SK-N-SH (cell line): ENCODE results near the gene SOX10. TPM values are rescaled to one million over a fixed set of nuclear protein-coding genes. Genes with fewer than 3 reads are reported as not detected.

Experiments used
- CTCF ChIA-PET: fragments of 300-600, 350-600 bp; formaldehyde crosslinking; extraction: SDS; loops from one replicate; lab custom pipeline; 2021; lab: Yijun Ruan, JAX
- POLR2A ChIA-PET: fragments of 350-600 bp; sonication (Branson Sonifier 250); formaldehyde crosslinking; extraction: SDS; loops from one replicate; lab custom pipeline; 2020; ENCODE audit warnings: antibody characterized with exemption, inconsistent platforms; lab: Yijun Ruan, JAX
- DNase-seq: peaks from one replicate; pipeline ENCODE4 v3.0.0; 2012
- H2AFZ ChIP-seq: fragments of 200-600 bp; sonication (generic); 2 replicates; pipeline ENCODE4 v1.8.1; 2016; ENCODE audit warnings: antibody characterized with exemption, mild to moderate bottlenecking, low read depth
- H3F3A ChIP-seq: fragments of 200-600 bp; sonication (generic); replicated peaks from 2 replicates; pipeline ENCODE3; 2016; ENCODE audit warnings: antibody characterized with exemption, mild to moderate bottlenecking; ENCODE audit not compliant: insufficient read depth
- H3K27ac ChIP-seq, 2 experiments: fragments of 200-500 bp in 1 of 2; fragments of 200-600 bp in 1 of 2; sonication (Bioruptor generic) in 1 of 2; sonication (generic), shearing (Covaris generic) in 1 of 2; 2 replicates each; pipeline versions ENCODE4 v1.5.1 to v1.6.1; 2014 to 2016; ENCODE audit warnings: low read depth in 2 of 2, inconsistent platforms in 1 of 2, low read length in 1 of 2, mild to moderate bottlenecking in 1 of 2, mixed read lengths in 1 of 2
- H3K27me3 ChIP-seq: fragments of 200-600 bp; sonication (generic), shearing (Covaris generic); 2 replicates; pipeline ENCODE4 v1.6.1; 2016; ENCODE audit warnings: mixed run types; ENCODE audit not compliant: insufficient read depth
- H3K36me3 ChIP-seq, 2 experiments: fragments of 200-500 bp in 1 of 2; fragments of 200-600 bp in 1 of 2; sonication (Bioruptor generic) in 1 of 2; sonication (generic) in 1 of 2; replicated peaks in 1 of 2; 2 replicates each; pipeline versions ENCODE3 to v1.5.1; 2014 to 2016; ENCODE audit warnings: low read length in 1 of 2, mild to moderate bottlenecking in 1 of 2; ENCODE audit not compliant: insufficient read depth in 2 of 2, control insufficient read depth in 1 of 2
- H3K4me1 ChIP-seq, 2 experiments: fragments of 200-500 bp in 1 of 2; fragments of 200-600 bp in 1 of 2; sonication (Bioruptor generic) in 1 of 2; sonication (generic), shearing (Covaris generic) in 1 of 2; 2 replicates each; pipeline versions ENCODE4 v1.5.1 to v1.6.1; 2014 to 2016; ENCODE audit warnings: low read depth in 1 of 2, low read length in 1 of 2, mixed run types in 1 of 2; ENCODE audit not compliant: insufficient read depth in 2 of 2, control insufficient read depth in 1 of 2
- H3K4me2 ChIP-seq: fragments of 200-600 bp; sonication (generic), shearing (Covaris generic); 2 replicates; pipeline ENCODE4 v1.6.1; 2017; ENCODE audit warnings: mixed run types
- H3K4me3 ChIP-seq, 2 experiments: fragments of 200-500 bp in 1 of 2; fragments of 200-600 bp in 1 of 2; sonication (Bioruptor generic) in 1 of 2; sonication (generic), shearing (Covaris generic) in 1 of 2; 2 replicates each; pipeline versions ENCODE4 v1.5.1 to v1.8.1; 2014 to 2016; ENCODE audit warnings: low read depth in 2 of 2, inconsistent platforms in 1 of 2, low read length in 1 of 2, mild to moderate bottlenecking in 1 of 2, mixed read lengths in 1 of 2, moderate library complexity in 1 of 2
- H3K79me2 ChIP-seq: fragments of 200-600 bp; sonication (generic); 2 replicates; pipeline ENCODE4 v1.8.1; 2017; ENCODE audit warnings: mild to moderate bottlenecking; ENCODE audit not compliant: insufficient read depth
- H3K9ac ChIP-seq: fragments of 200-600 bp; sonication (generic); 2 replicates; pipeline ENCODE4 v1.6.1; 2017; ENCODE audit warnings: mixed run types
- H3K9me2 ChIP-seq: fragments of 200-600 bp; sonication (generic); 2 replicates; pipeline ENCODE4 v1.6.1; 2017; ENCODE audit warnings: mixed run types
- H3K9me3 ChIP-seq: fragments of 200-600 bp; sonication (generic); 2 replicates; pipeline ENCODE4 v1.6.1; 2017; ENCODE audit warnings: mixed run types, mild to moderate bottlenecking, moderate library complexity
- H4K20me1 ChIP-seq: fragments of 200-600 bp; sonication (generic); 2 replicates; pipeline ENCODE4 v1.6.1; 2017; ENCODE audit warnings: mild to moderate bottlenecking, mixed run types; ENCODE audit not compliant: insufficient read depth
- CTCF ChIP-seq: fragments of 200-600 bp; sonication (generic); IDR thresholded peaks from 2 replicates; pipeline ENCODE4 v1.6.1; 2017; ENCODE audit warnings: antibody characterized with exemption, mild to moderate bottlenecking, moderate library complexity
- FOXJ3 ChIP-seq: sonication (generic); formaldehyde crosslinking; IDR thresholded peaks from 2 replicates; pipeline ENCODE4 v1.5.1; 2020; ENCODE audit warnings: mild to moderate bottlenecking, missing genetic modification reagents
- GATA2 ChIP-seq: sonication (generic); formaldehyde crosslinking; IDR thresholded peaks from 2 replicates; pipeline ENCODE4 v1.5.0; 2020; ENCODE audit warnings: mild to moderate bottlenecking, missing genetic modification reagents
- MEF2A ChIP-seq: IDR thresholded peaks from 2 replicates; pipeline ENCODE4 v1.4.0; 2012; ENCODE audit warnings: low read depth, borderline replicate concordance
- RAD21 ChIP-seq: IDR thresholded peaks from 2 replicates; pipeline ENCODE4 v1.6.1; 2012; ENCODE audit warnings: mild to moderate bottlenecking, low read length
- SMC3 ChIP-seq: IDR thresholded peaks from 2 replicates; pipeline ENCODE4 v1.6.1; 2012; ENCODE audit warnings: low read depth, low read length, improper control_type of control experiment
- TCF12 ChIP-seq: IDR thresholded peaks from 2 replicates; pipeline ENCODE4 v1.4.0; 2012
- USF2 ChIP-seq: fragments of 150-350 bp; IDR thresholded peaks from 2 replicates; pipeline ENCODE4 v1.6.1; 2017; ENCODE audit warnings: antibody characterized with exemption, low read length, low read depth, borderline replicate concordance
- WGBS: methylation state at CpG from one replicate; pipeline ENCODE4 v1.1.6; 2017; ENCODE audit warnings: low lambda C conversion rate; 5-methylcytosine and 5-hydroxymethylcytosine counted together
- polyA plus RNA-seq, 3 experiments: library from polyadenylated mRNA; depleted of rRNA; stranded (reverse); fragments of >200 nt; gene quantifications; 2 replicates each; pipeline ENCODE4 v1.2.3, GENCODE V29; 2012

The SOX10 gene
- polyA plus RNA-seq, 1 of the 3 experiments (the other 2 are of a cell fraction): not detected

GRCh38 chr22:37930952-37931440 lies 53.4 kb downstream of the SOX10 start:
- Histone ChIP-seq H3K9me2 (no peaks in the 10 kb centered on the region), H4K20me1 (peaks cover 8% of the 10 kb centered on the region; the same call in 1 of the 2 replicates), H3K9me3 (no peaks in the 10 kb centered on the region), H3K79me2 (no peaks in the 10 kb centered on the region; the same call in 1 of the 2 replicates), H2AFZ (no peak overlapping the region), H3K36me3 (peaks cover 21 to 30% of the 10 kb centered on the region in 2 experiments), H3K9ac (no peak overlapping the region), H3K27ac (no peak overlapping the region), H3K4me1 (peaks cover 6 to 7% of the 10 kb centered on the region in 2 experiments; a peak in 3 of 4 replicates), H3K4me3 (no peak overlapping the region), H3F3A (peaks cover 14% of the 10 kb centered on the region), H3K27me3 (no peaks in the 10 kb centered on the region), H3K4me2 (no peak overlapping the region)
- DNase-seq: no peak
- POLR2A ChIA-PET: interaction anchor here (0.9 kb wide), 1 partner anchor 26 kb away, joined by 3 read pairs; no protein-coding TSS in a partner anchor
- WGBS: 75% methylated on average over 2 of the region's 2 CpGs
- no peak for TF ChIP-seq GATA2 (CRISPR knock-in tag)
- TF ChIP-seq TCF12: no peak
- CTCF ChIA-PET: interaction anchor here (1.0 to 1.9 kb wide), 3 partner anchors 25 to 113 kb away, joined by 3 to 10 read pairs (median 3); partner anchors contain the start of gene MICALL1

DNA sequence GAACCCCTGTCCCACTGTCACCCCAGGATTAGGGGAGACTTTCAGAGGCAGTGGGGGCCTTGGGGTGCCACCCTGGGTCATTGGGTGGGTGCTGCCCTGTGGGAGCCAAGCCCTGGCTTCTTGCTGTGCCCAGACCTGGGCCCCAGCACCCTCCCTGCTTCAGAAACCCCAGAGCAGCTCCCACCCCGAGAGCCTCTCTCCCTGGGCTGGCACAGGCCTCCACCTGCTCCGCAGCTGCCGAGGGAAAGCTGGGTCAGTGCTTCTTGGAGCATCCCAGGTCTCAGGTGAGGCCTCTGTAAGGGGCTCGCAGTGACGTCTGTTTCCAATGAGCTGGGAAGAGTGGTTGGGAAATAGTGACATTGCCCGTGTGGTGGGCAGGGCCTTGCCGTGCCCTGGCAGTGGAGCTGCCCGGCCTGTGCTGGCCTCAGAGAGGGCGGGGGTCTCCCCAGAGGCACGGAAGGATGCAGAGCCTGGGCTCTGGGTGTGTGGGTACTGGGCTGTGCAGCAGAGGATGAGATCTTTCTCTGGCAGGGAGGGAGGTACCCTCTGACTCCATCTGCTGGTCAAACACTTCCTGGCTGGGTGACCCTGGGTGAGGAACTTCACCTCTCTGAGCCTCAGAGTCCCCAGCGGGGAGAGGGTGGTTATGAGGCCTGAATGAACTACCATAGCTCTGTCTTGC lies 53.9 kb downstream of the SOX10 start:
- peaks cover 8% of the 10 kb centered on the region; the same call in 1 of the 2 replicates for H4K20me1 ChIP-seq
- H3K79me2 ChIP-seq: no peaks in the 10 kb centered on the region; the same call in 1 of the 2 replicates
- H3K9me3 ChIP-seq: no peaks in the 10 kb centered on the region
- TF ChIP-seq FOXJ3 (CRISPR knock-in tag): no peak
- TF ChIP-seq CTCF: peak; percentile 45
- no peak for TF ChIP-seq USF2
- TF ChIP-seq RAD21: peak; percentile 17; the same call in 1 of the 2 replicates
- no peak for TF ChIP-seq MEF2A
- peak; percentile 25; the same call in 1 of the 2 replicates for TF ChIP-seq SMC3
- H3K27ac ChIP-seq: no peak overlapping the region
- H3K4me1 ChIP-seq: peaks cover 6 to 7% of the 10 kb centered on the region in 2 experiments; a peak in 3 of 4 replicates
- no peak overlapping the region for H2AFZ ChIP-seq
- H3K9ac ChIP-seq: no peak overlapping the region
- POLR2A ChIA-PET: interaction anchor here (0.9 kb wide), 1 partner anchor 25 kb away, joined by 3 read pairs; no protein-coding TSS in a partner anchor
- H3F3A ChIP-seq: peaks cover 14% of the 10 kb centered on the region
- 100% methylated on average over 7 of the region's 11 CpGs for WGBS
- no peaks in the 10 kb centered on the region for H3K9me2 ChIP-seq
- H3K4me2 ChIP-seq: no peak overlapping the region
- no peaks in the 10 kb centered on the region for H3K27me3 ChIP-seq
- H3K36me3 ChIP-seq: peaks cover 15 to 35% of the 10 kb centered on the region in 2 experiments
- DNase-seq: peak; percentile 64
- CTCF ChIA-PET: interaction anchor here (1.0 to 1.9 kb wide), 3 partner anchors 22 to 113 kb away, joined by 3 to 10 read pairs (median 3); no protein-coding TSS in a partner anchor
- no peak overlapping the region for H3K4me3 ChIP-seq
